Heart right ventricle (tissue), 16 donors: Measurements from ENCODE around the gene ZNF423. TPM values are rescaled to one million over a fixed set of nuclear protein-coding genes. Genes with fewer than 3 reads are reported as not detected.

Source experiments
- ATAC-seq, 8 donors: fragments of 200-7000 bp; cut with Tn5 transposase; one replicate each; pipeline ENCODE4 v1.9.1; 2020; ENCODE audit warnings: mild to moderate bottlenecking in 8 of 8, moderate library complexity in 8 of 8, moderate number of reproducible peaks in 1 of 8
- DNase-seq, 2 donors: peaks; one replicate each; pipeline ENCODE4 v3.0.0-alpha.2; 2020
- H3K27ac ChIP-seq, 10 donors: fragments of 200-600 bp; sonication (generic) in 2 of 10; one replicate each; pipeline versions ENCODE4 v1.5.0 to v1.8.0; 2020 to 2022; ENCODE audit warnings: mild to moderate bottlenecking in 3 of 10
- H3K27me3 ChIP-seq, 7 donors: fragments of 200-600 bp; one replicate each; pipeline ENCODE4 v1.8.0; 2021 to 2022; ENCODE audit warnings: mild to moderate bottlenecking in 2 of 7
- H3K36me3 ChIP-seq, 9 donors: fragments of 200-600 bp; sonication (generic) in 1 of 9; one replicate each; pipeline versions ENCODE4 v1.5.0 to v1.8.0; 2020 to 2022; ENCODE audit warnings: mild to moderate bottlenecking in 2 of 9
- H3K4me1 ChIP-seq, 9 donors: fragments of 200-600 bp; sonication (generic) in 1 of 9; one replicate each; pipeline versions ENCODE4 v1.5.0 to v1.8.0; 2020 to 2022; ENCODE audit warnings: mild to moderate bottlenecking in 4 of 9
- H3K4me3 ChIP-seq, 10 donors: fragments of 200-600 bp; sonication (generic) in 2 of 10; one replicate each; pipeline versions ENCODE4 v1.5.0 to v1.8.0; 2020 to 2022; ENCODE audit warnings: mild to moderate bottlenecking in 7 of 10, moderate library complexity in 2 of 10
- H3K9me3 ChIP-seq, 11 donors: fragments of 200-600 bp in 10 of 11; sonication (generic) in 2 of 11; one replicate each; pipeline versions ENCODE4 v1.5.0 to v1.8.0; 2013 to 2022; ENCODE audit warnings: mild to moderate bottlenecking in 2 of 11, control low read depth in 1 of 11, moderate library complexity in 1 of 11
- CTCF ChIP-seq, 9 donors: fragments of 200-600 bp; sonication (generic) in 2 of 9; IDR thresholded peaks; one replicate each; pipeline versions ENCODE4 v1.5.0 to v1.8.0; 2021 to 2022; ENCODE audit warnings: antibody characterized with exemption in 9 of 9, mild to moderate bottlenecking in 5 of 9, moderate library complexity in 1 of 9
- WGBS, 2 donors: extraction: QIAGEN DNeasy Blood & Tissue Kit; methylation state at CpG; one replicate each; pipeline ENCODE4 v1.1.7; 2013; ENCODE audit warnings: inconsistent platforms in 1 of 2; 5-methylcytosine and 5-hydroxymethylcytosine counted together
- intact Hi-C, 10 donors: fragments of 100-400 bp; cut with DNase I; formaldehyde crosslinking; loops; one replicate each; pipeline versions ENCODE4 v1.11.1 to v1.14.2; 2022
- polyA plus RNA-seq, 2 donors: library from polyadenylated mRNA; stranded (reverse); fragments of 200-250 nt; gene quantifications; one replicate each; pipeline ENCODE4 v1.2.3, GENCODE V29; 2013
- total RNA-seq, 10 donors: library from RNA; stranded (reverse); fragmentation: NEBNext Ultra II Directional in 3 of 10; extraction: Animal tissue kit (Norgen Biotek cat#: 25700) in 3 of 10; gene quantifications; one replicate each; pipeline versions ENCODE4 v1.2.1 to v1.2.4, GENCODE V29; 2021 to 2023
- donor health status: Arrhythmogenic right ventricular cardiomyopathy.
- donor health status: ischemic (EF 13 %, LVEDD 7.1; RV severe dilation, severe dysfunction).
- donor health status: healthy with polysubstance abuse.
- donor health status: DM: no; HTN: yes; CAD: no.
- donor health status: DM: no; HTN: no; CAD: no.
- donor health status: ischemic (EF 25% LVEDD 6.9; RV normal size, moderate dysfunction).
- donor health status: ischemic (EF 25% LVEDD 5.7; RV mildly dilated, moderate dysfunction).
- donor health status: healthy.
- donor health status: DM: yes; HTN: yes; CAD: no.
- donor health status: Ischemic cardiomyopathy.
- donor health status: ischemic (EF 35%, LVEDD 5.7; RV mildly dilated, moderate dysfunction).
- donor health status: nonischemic (EF 11% LVEDD 7.7; RV severe dilation, severe dysfunction).
- donor health status: DM: yes; HTN: yes; CAD: no.
- donor health status: PGD.
- donor health status: ischemic (EF 29% LVEDD 5.4; RV normal size, mild dysfunction).
- donor health status: nonischemic (EF 23%, LVEDD 6.1; RV moderate dilation, normal function).

The ZNF423 gene
- total and polyA plus RNA-seq, 12 donors, result 2.6 to 10.6 (median 7.0) TPM

- Histone ChIP-seq H3K4me1 (peaks cover 0 to 42% (median 20%) of the 10 kb centered on the region in 9 donors), H3K27me3 (peaks cover 0 to 5% (median 0%) of the 10 kb centered on the region in 7 donors), H3K9me3 (no peaks in the 10 kb centered on the region), H3K4me3 (peak overlapping the region in 4 of 10 donors; percentile 15 to 34 (median 24)), H3K27ac (peak overlapping the region in 6 of 10 donors; percentile 15 to 68 (median 40)), H3K36me3 (no peaks in the 10 kb centered on the region)
- DNase-seq (no peak), ATAC-seq (peak in 2 of 8 donors; percentile 29)
- 59 to 63% methylated on average over 10 of the region's 10 CpGs for WGBS, 2 donors
- intact Hi-C loops, result loop anchor here in 4 of 10 donors (10.0 kb wide), 2 partner anchors 102 to 192 kb away; no protein-coding TSS in a partner anchor
- no peak for TF ChIP-seq CTCF (IDR thresholded peaks at IDR 0.05)
Measured at GRCh38 chr16:49596648-49597291, 259.1 kb downstream of the ZNF423 start.

GRCh38 chr16:49596068-49596467, 259.8 kb downstream of the ZNF423 start:
- H3K27me3 ChIP-seq, result peaks cover 0 to 5% (median 0%) of the 10 kb centered on the region in 7 donors
- DNase-seq, result peak in 1 of 2 donors; percentile 22
- ATAC-seq, result peak in 5 of 8 donors; percentile 22 to 59 (median 53)
- intact Hi-C loops, result loop anchor here in 4 of 10 donors (10.0 kb wide), 2 partner anchors 101 to 191 kb away; no protein-coding TSS in a partner anchor
- peak overlapping the region in 6 of 10 donors; percentile 13 to 34 (median 24) for H3K4me3 ChIP-seq
- no peak for TF ChIP-seq CTCF (IDR thresholded peaks at IDR 0.05)
- H3K9me3 ChIP-seq, result no peaks in the 10 kb centered on the region
- H3K4me1 ChIP-seq, result peaks cover 0 to 42% (median 20%) of the 10 kb centered on the region in 9 donors
- peak overlapping the region in 8 of 10 donors; percentile 15 to 68 (median 36) for H3K27ac ChIP-seq
- 31% methylated on average over 11 of the region's 11 CpGs for WGBS, 2 donors
- H3K36me3 ChIP-seq, result no peaks in the 10 kb centered on the region

GRCh38 chr16:49594685-49595498, 261.0 kb downstream of the ZNF423 start:
- H3K36me3 ChIP-seq, result no peaks in the 10 kb centered on the region
- H3K4me1 ChIP-seq, result peaks cover 0 to 42% (median 20%) of the 10 kb centered on the region in 9 donors
- no peak overlapping the region for H3K4me3 ChIP-seq
- TF ChIP-seq CTCF (IDR thresholded peaks at IDR 0.05), result no peak
- H3K27ac ChIP-seq, result peak overlapping the region in 1 of 10 donors; percentile 10
- no peaks in the 10 kb centered on the region for H3K9me3 ChIP-seq
- peaks cover 0 to 5% (median 0%) of the 10 kb centered on the region in 7 donors for H3K27me3 ChIP-seq
- WGBS, 2 donors, result 77 to 93% methylated on average over 12 of the region's 12 CpGs
- intact Hi-C loops, result loop anchor here in 9 of 10 donors (5.0 to 10.0 kb wide), 6 partner anchors 38 to 190 kb away; no protein-coding TSS in a partner anchor
- DNase-seq, result no peak
- ATAC-seq, result no peak

- intact Hi-C loops, result loop anchor here in 9 of 10 donors (5.0 to 10.0 kb wide), 6 partner anchors 37 to 189 kb away; no protein-coding TSS in a partner anchor
- no peaks in the 10 kb centered on the region for H3K9me3 ChIP-seq
- DNase-seq (no peak), ATAC-seq (no peak)
- H3K27me3 ChIP-seq, result peaks cover 0 to 5% (median 0%) of the 10 kb centered on the region in 7 donors
- WGBS, 2 donors, result 74 to 83% methylated on average over 2 of the region's 2 CpGs
- no peak overlapping the region for H3K27ac ChIP-seq
- no peak overlapping the region for H3K4me3 ChIP-seq
- TF ChIP-seq CTCF (IDR thresholded peaks at IDR 0.05), result no peak
- H3K4me1 ChIP-seq, result peaks cover 0 to 42% (median 20%) of the 10 kb centered on the region in 9 donors
- no peaks in the 10 kb centered on the region for H3K36me3 ChIP-seq
Measured at GRCh38 chr16:49594153-49594552, 261.8 kb downstream of the ZNF423 start.
